ENCODE measurements around the gene RHBDL3.

GRCh38 chr17:32235588-32235987 is 30.0 kb upstream of the RHBDL3 start:
- TF ChIP-seq, protein P1, sequence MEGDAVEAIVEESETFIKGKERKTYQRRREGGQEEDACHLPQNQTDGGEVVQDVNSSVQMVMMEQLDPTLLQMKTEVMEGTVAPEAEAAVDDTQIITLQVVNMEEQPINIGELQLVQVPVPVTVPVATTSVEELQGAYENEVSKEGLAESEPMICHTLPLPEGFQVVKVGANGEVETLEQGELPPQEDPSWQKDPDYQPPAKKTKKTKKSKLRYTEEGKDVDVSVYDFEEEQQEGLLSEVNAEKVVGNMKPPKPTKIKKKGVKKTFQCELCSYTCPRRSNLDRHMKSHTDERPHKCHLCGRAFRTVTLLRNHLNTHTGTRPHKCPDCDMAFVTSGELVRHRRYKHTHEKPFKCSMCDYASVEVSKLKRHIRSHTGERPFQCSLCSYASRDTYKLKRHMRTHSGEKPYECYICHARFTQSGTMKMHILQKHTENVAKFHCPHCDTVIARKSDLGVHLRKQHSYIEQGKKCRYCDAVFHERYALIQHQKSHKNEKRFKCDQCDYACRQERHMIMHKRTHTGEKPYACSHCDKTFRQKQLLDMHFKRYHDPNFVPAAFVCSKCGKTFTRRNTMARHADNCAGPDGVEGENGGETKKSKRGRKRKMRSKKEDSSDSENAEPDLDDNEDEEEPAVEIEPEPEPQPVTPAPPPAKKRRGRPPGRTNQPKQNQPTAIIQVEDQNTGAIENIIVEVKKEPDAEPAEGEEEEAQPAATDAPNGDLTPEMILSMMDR (conservative IDR thresholded peaks at IDR 0.05): no peak
- TF ChIP-seq EZH2 (IDR thresholded peaks at IDR 0.05; ENCODE audit: low read depth): no peak

Data from PC-9 (cell line).